ENCODE results near the gene SBNO1.
"Not testable (repeated sequence)": the region's sequence is repeated elsewhere in the genome, so short reads cannot be mapped to it uniquely, and the experiment has no call there.

The SBNO1 gene

GRCh38 chr12:123364532-123365024 lies at the start of gene SBNO1:
Gene SBNO1, minus strand, starts transcription at chr12:123364847. Its CDS starts 14,406 bp downstream, at chr12:123350441.
- DNase-seq: peak; percentile 94
- in situ Hi-C loops (cut with HindIII; ENCODE audit: low pct_ligation_motif_present, low pct_unique_long_range_greater_than_20kb, low sequenced_read_pairs): no loop called here

GRCh38 chr12:123410041-123410412 lies 45.4 kb upstream of the SBNO1 start:
- DNase-seq: no peak
- in situ Hi-C loops (cut with HindIII; ENCODE audit: low pct_ligation_motif_present, low pct_unique_long_range_greater_than_20kb, low sequenced_read_pairs): no loop called here

- in situ Hi-C loops (cut with HindIII; ENCODE audit: low pct_ligation_motif_present, low pct_unique_long_range_greater_than_20kb, low sequenced_read_pairs); DNase-seq: not testable (repeated sequence)
These were observed 44.8 kb upstream of the SBNO1 start for GRCh38 chr12:123409284-123410040.

- DNase-seq; in situ Hi-C loops (cut with HindIII; ENCODE audit: low pct_ligation_motif_present, low pct_unique_long_range_greater_than_20kb, low sequenced_read_pairs): not testable (repeated sequence)
These were observed 44.0 kb upstream of the SBNO1 start for GRCh38 chr12:123408619-123409018.

GRCh38 chr12:123407934-123408333 lies 43.3 kb upstream of the SBNO1 start:
- in situ Hi-C loops (cut with HindIII; ENCODE audit: low pct_ligation_motif_present, low pct_unique_long_range_greater_than_20kb, low sequenced_read_pairs); DNase-seq: not testable (repeated sequence)

GRCh38 chr12:123407269-123407668 lies 42.6 kb upstream of the SBNO1 start:
- DNase-seq; in situ Hi-C loops (cut with HindIII; ENCODE audit: low pct_ligation_motif_present, low pct_unique_long_range_greater_than_20kb, low sequenced_read_pairs): not testable (repeated sequence)

- in situ Hi-C loops (cut with HindIII; ENCODE audit: low pct_ligation_motif_present, low pct_unique_long_range_greater_than_20kb, low sequenced_read_pairs): no loop called here
- DNase-seq: no peak
These were observed 39.9 kb upstream of the SBNO1 start for GRCh38 chr12:123404581-123404980.

- no peak for DNase-seq
- in situ Hi-C loops (cut with HindIII; ENCODE audit: low pct_ligation_motif_present, low pct_unique_long_range_greater_than_20kb, low sequenced_read_pairs): no loop called here
These were observed 37.4 kb upstream of the SBNO1 start for GRCh38 chr12:123401753-123402683.

GRCh38 chr12:123399255-123399617 lies 34.6 kb upstream of the SBNO1 start:
- DNase-seq: no peak
- in situ Hi-C loops (cut with HindIII; ENCODE audit: low pct_ligation_motif_present, low pct_unique_long_range_greater_than_20kb, low sequenced_read_pairs): no loop called here

GRCh38 chr12:123398550-123399254 lies 34.1 kb upstream of the SBNO1 start:
- DNase-seq: no peak
- in situ Hi-C loops (cut with HindIII; ENCODE audit: low pct_ligation_motif_present, low pct_unique_long_range_greater_than_20kb, low sequenced_read_pairs): no loop called here

- in situ Hi-C loops (cut with HindIII; ENCODE audit: low pct_ligation_motif_present, low pct_unique_long_range_greater_than_20kb, low sequenced_read_pairs): no loop called here
- no peak for DNase-seq
These were observed 33.5 kb upstream of the SBNO1 start for GRCh38 chr12:123398177-123398549.

GRCh38 chr12:123397400-123397799 lies 32.8 kb upstream of the SBNO1 start:
- in situ Hi-C loops (cut with HindIII; ENCODE audit: low pct_ligation_motif_present, low pct_unique_long_range_greater_than_20kb, low sequenced_read_pairs): no loop called here
- DNase-seq: no peak

GRCh38 chr12:123396954-123397353 lies 32.3 kb upstream of the SBNO1 start:
- DNase-seq: no peak
- in situ Hi-C loops (cut with HindIII; ENCODE audit: low pct_ligation_motif_present, low pct_unique_long_range_greater_than_20kb, low sequenced_read_pairs): no loop called here

GRCh38 chr12:123396543-123396942 lies 31.9 kb upstream of the SBNO1 start:
- DNase-seq: no peak
- in situ Hi-C loops (cut with HindIII; ENCODE audit: low pct_ligation_motif_present, low pct_unique_long_range_greater_than_20kb, low sequenced_read_pairs): no loop called here

GRCh38 chr12:123395236-123395635 lies 30.6 kb upstream of the SBNO1 start:
- DNase-seq: no peak
- in situ Hi-C loops (cut with HindIII; ENCODE audit: low pct_ligation_motif_present, low pct_unique_long_range_greater_than_20kb, low sequenced_read_pairs): no loop called here

GRCh38 chr12:123393747-123394146 lies 29.1 kb upstream of the SBNO1 start:
- no peak for DNase-seq
- in situ Hi-C loops (cut with HindIII; ENCODE audit: low pct_ligation_motif_present, low pct_unique_long_range_greater_than_20kb, low sequenced_read_pairs): no loop called here

GRCh38 chr12:123391546-123392343 lies 27.1 kb upstream of the SBNO1 start:
- DNase-seq: no peak
- in situ Hi-C loops (cut with HindIII; ENCODE audit: low pct_ligation_motif_present, low pct_unique_long_range_greater_than_20kb, low sequenced_read_pairs): no loop called here
